PFSK-1 (cell line): Measurements from ENCODE around the gene MACF1.

Experiments
- POLR2AphosphoS5 ChIP-seq: IDR thresholded peaks from 2 replicates; pipeline ENCODE4 v1.6.1; 2012; ENCODE audit warnings: low read depth, mild to moderate bottlenecking, control low read depth, low read length, moderate library complexity
- REST ChIP-seq, 2 experiments: IDR thresholded peaks; 2 replicates each; pipeline versions ENCODE4 v1.6.1 to v1.8.0; 2011 to 2012; ENCODE audit warnings: low read depth in 2 of 2, low read length in 2 of 2, control low read depth in 1 of 2, inconsistent platforms in 1 of 2, mild to moderate bottlenecking in 1 of 2, moderate library complexity in 1 of 2; ENCODE audit not compliant: insufficient read depth in 1 of 2
- TAF1 ChIP-seq: IDR thresholded peaks from 2 replicates; pipeline ENCODE4 v1.6.1; 2012; ENCODE audit warnings: low read length, control low read depth, borderline replicate concordance; ENCODE audit not compliant: insufficient read depth

GRCh38 chr1:39462074-39462473 is 257.6 kb downstream of the MACF1 start:
- TF ChIP-seq TAF1 (no peak), POLR2AphosphoS5 (no peak), REST (IDR thresholded peaks at IDR 0.05; ENCODE audit: insufficient read depth in 1 of 2, low read depth in 2 of 2, low read length in 2 of 2) (no peak)
